Measurements from ENCODE around the gene MAPK12.
A peak's percentile ranks its signal among the peaks of the same experiment; 100 is the strongest.

The MAPK12 gene

DNA sequence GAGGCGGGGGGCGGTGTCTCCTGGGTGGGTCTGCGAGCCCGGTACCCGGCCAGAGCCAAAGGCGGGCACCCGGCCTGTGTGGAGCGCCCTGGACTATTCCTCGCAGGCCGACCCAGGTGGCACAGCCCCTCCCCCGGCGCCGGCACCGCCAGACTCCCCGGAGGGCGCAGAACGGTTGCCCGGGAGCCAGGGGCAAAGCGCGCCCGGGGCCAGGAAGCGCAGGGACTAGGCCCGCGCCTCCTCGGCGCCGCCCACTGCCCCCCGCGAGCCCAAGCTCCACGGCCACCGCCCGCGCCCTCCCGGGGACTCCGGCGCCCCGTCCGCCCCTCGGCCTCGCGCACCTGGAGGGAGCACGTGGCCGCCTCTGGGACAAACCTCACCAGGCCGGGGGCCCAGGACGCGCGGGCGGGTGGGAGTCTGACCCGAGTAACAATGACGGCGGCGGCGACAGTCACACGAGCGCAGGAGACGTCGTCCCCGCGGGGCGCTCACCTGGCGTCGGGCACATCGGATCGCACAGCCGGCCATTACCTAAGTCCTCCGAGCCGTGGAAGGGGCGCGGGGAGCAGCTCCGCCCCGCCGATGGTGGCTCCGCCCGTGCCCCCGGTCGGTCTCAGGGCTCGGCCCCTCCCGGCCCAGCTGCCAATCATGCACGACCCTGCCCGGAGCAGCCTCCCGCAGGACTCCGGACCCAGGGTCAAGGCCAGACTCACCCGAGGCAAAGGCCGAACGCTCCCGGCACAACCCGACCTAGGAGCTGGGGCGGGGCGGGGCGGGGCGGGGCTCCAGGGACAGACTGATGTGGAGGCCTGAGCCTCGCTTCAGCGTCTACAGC, 38.5 kb upstream of the MAPK12 start:
- DNase-seq (ENCODE audit: low read depth): no peak

DNA sequence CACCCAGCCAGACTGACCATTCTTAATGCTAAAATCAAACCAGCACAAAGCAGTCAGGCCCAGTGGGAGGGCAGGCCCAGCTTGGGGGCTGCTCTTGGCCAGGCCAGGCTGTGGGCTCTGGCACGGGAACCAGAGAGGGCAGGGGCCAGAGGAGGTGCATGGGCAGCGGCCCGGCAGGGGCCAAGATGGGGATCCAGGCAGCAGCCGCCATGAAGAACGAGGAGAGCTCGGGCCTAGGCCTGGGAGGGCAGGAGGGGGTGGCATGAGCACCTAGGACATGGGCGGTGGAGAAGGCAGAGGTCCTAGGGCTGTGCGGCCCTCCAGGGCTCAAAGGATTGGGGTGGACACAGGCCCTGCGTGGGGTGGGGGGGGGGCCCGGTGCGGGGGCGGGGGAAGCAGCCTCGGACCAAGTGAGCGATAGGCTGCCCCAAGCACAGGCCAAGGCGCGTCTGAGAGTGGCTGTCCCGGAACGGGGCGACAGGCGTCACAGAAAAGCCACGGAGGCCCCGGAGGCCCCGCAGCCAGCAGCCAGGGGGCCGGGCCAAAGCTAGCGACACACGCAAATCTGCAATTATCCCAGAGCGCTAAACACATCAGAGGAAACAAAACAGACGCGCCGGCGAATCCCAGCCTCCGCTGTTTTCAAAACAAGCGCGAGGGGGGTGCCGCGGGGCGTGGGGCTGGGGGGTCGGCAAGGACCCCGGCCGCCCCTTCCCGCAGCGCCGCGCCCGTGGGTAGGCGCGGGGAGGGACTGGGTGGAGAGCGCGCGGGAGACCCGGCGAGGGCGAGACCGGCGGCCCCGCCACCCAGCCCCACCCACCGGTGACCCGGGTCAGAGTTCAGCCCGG, 37.7 kb upstream of the MAPK12 start:
- DNase-seq (ENCODE audit: low read depth): no peak

- no peak for DNase-seq (ENCODE audit: low read depth)
These were observed 36.8 kb upstream of the MAPK12 start for GRCh38 chr22:50298266-50298637.

GRCh38 chr22:50297510-50298265, 36.2 kb upstream of the MAPK12 start:
- DNase-seq (ENCODE audit: low read depth): no peak

DNA sequence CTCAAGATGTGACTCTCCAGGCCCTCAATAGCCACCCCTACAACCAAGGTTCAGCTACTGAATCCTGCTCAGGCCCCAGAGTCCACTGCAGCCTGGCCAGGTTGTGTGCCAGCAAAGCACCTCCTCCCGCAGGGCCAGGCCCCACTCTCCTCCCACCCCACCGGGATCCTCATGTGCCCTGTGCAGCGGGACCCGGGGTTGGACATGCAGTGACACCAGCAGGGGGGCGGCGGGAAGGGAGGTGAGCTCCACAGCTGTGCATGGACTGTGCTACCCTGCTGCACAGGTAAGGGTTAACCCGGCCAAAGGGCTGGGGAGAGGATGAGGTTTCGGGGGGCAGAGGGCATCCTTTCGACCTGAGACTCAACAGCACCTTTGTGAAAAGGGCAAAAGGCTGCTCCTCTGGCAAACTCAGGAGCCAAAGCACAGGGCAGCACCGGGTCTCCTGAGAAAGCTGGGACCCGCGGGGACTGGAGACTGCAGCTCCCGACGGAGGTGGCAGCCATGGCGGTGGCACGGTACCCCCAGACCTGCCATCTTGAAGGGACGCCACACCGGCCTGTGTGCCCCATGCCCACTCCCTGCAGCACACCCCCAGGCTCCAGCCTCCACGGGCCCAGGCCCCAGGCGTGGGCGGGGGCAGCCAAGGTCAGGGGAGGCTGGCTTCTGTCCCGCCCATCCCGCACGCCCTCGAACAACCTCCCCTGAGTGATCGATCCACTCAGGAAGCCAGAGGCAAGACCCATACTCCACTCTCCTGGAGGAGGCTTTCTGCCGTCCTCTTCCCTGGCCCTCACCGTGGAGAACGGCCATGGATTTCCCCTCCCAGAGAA, 35.4 kb upstream of the MAPK12 start:
- no peak for DNase-seq (ENCODE audit: low read depth)

GRCh38 chr22:50294319-50294656, 32.8 kb upstream of the MAPK12 start:
- DNase-seq (ENCODE audit: low read depth): no peak

- DNase-seq (ENCODE audit: low read depth): peak; percentile 92
These were observed 32.2 kb upstream of the MAPK12 start for GRCh38 chr22:50293441-50294318.

DNA sequence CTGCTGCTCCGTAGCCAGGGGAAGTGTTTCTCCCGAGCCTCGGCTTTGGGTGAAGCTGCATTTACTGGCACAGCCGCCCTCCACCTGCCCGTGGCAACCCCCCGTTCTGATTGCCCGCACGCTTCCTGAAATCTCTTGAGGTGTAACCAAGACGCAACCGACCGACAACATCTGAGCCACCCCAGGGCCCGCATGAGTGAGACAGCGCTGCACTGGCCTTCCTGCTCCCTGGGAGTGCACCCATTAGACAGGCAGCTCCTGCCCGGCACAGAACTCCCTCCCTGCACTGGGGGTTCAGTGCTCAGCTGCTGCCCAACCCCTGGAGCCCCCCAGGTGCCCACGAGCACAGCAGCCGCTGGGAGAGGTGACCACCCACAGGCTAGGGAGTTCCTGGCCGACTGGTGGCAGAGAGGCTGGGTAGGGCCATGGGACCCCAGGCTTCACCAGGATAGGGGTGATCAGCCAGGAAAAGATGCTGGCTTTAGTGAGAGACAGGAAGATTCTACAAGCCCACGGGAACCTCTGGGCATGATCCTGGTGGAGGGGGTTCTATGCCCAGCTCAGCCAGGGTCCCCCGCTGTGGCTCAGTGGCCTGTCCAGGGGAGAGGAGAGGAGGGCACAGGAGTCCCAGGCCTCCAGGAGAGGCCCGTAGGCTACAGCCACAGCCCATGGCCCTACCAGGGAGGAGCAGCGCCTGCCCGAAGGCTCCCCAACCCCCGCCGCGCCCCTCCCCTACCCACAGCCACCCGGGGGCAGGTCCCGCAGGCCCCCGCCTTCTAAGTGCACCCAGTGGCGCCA, 31.4 kb upstream of the MAPK12 start:
- DNase-seq (ENCODE audit: low read depth): no peak

DNA sequence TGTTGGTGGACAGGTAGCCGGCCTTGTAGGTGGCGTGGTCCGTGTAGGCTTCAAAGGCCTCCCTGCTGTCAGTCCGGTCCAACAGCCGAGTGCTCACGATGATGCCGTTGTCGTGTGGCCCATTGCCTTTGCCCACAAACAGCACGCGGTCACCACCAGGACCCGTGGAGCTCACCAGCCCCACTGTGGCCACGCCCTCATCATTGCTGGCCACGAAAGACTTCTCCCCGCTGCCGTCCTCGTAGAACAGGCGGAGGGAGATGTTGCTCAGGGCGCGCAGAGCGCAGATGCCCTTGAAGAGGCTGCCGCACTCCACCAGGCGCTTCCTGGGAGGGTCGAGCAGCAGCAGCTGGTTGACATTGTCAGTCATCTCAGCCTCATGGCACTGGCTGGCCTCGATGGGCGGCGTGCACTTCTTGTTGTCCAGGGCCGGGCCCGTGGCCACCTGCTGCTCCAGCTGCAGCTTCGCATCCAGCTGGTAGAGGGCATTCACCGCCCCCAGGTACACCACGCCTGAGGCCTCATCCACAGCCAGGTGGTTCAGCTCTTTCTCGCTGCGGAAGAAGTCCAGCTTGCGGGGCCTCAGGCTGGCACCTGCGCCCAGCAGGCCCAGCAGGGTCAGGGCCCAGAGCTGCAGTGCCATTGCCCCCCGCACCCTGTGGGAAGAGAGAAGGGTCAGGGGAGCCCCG, 28.6 kb upstream of the MAPK12 start:
- no peak for DNase-seq (ENCODE audit: low read depth)

DNA sequence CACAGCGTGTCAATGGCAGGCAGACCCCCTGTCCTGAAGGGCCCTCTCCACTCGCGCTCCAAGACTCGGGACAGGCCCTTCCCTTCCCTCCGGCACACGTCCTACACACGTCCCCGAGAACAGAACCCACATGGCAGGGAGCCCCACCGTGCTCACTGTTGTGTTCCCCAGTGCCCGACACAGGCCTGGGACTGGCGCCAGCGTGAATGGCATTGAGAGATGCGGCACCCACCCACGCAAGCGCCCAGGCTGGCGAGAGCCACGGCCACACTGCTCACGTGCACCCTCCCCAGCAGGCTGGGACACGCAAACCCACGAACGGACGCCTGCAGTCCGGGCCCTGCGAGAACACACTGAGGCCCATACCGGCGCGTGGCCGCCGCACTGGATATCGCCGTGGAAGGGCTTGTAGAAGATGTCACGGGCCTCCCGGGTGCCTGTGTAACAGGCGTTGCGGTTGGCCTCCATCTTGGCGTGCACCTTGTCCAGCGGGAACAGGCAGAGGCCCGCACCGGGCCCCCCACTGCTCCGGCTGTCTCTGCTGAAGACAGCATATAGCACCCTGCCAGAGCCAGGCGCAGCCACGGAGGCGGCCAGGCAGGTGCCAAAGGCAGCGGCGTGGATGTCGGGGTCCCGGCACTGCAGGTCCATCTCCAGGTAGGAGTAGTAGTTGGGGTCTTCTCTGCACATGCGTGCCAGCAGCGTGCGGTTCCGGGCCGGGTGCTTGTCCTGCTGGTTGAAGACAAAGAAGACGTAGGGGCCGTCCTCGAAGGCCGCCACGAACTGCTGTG, 27.9 kb upstream of the MAPK12 start:
- DNase-seq (ENCODE audit: low read depth): no peak

DNA sequence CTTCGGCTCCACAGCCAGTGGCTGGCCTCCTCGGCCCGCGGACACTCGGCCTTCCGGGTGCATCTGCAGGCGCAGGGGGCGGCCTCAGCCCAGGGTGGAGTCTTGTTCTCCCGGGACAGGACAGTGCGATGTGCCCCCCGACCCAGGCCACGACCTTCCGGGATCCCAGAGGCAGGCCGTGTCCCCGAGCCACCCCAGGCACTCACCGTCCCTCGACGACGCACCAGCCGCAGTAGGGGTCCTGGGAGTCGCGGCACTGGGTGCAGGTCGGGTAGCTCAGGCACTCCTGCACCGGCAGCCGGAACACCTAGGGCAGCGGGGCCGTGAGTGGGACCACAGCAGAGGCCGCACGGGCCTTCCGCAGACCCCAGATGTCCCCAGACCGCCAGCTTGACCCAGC, 26.2 kb upstream of the MAPK12 start:
- DNase-seq (ENCODE audit: low read depth): no peak

DNA sequence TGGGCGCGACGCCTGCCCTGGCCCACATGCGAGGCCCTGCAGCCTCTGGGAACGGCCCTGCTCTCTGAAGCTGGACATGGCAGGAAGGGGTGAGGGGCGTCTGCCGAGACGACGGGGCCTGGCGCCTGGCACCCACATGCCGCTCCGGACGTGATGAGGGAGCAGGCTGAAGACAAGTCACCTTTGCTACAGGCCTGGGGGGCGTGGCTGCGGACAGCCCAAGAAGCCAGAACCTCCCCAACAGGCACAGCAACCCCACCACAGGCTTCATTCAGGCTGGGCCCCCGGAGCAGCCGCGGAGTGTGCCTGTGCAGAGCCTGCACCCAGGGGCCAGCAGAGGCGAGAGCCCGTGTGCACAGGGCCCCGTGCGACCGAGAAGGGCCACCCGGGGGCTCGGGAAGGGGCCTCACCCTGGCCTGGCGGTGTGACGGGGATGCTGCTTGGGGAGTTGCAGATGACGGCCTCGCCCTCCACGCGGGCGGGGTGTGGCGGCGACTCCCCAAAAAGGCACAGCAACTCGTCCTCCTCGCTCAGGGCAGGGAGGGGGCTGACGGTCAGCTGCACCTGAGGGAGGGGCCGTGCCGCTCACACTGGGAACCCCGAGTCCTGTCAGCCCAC, 25.3 kb upstream of the MAPK12 start:
- DNase-seq (ENCODE audit: low read depth): no peak

DNA sequence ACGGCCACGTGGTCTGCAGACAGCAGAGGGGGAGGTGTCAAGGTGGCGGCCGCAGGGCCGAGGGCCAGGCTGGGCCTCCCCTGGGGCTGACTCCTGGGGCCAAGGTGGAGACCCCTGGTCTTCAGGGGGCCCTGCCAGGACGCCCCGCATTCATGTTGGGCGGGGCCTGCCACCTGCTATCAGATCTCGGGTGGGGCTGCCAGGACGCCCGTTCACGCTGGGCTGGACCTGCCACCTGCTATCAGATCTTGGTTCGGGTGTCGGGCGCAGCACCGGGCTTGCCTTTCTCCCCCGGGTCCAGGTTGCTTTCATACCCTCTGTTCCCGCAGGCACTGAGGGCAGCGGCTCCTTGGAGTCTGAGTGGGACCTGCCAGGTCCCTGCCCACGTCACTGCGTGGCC, 24.8 kb upstream of the MAPK12 start:
- no peak for DNase-seq (ENCODE audit: low read depth)

GRCh38 chr22:50285568-50286229, 24.2 kb upstream of the MAPK12 start:
- DNase-seq (ENCODE audit: low read depth): no peak

- DNase-seq (ENCODE audit: low read depth): no peak
These were observed 23.0 kb upstream of the MAPK12 start for GRCh38 chr22:50284479-50284878.

DNA sequence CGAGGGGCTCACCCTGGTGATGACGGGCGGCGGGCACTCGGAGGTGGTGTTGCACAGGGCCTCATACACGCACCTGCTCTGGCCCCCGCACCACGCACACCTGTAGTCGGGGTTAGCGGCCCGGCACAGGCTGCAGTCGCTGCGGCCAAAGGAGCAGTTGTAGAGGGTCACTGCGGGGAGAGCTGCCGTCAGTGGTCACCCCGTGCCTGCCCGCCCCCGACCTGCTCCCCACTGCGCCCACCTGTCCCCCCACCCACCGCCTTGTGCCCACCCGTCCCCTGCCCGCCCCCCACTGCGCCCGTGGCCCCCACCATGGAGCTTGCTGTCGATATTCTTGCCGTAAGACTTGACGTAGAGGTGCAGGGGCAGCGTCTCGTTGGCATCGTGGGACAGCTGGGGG, 22.3 kb upstream of the MAPK12 start:
- no peak for DNase-seq (ENCODE audit: low read depth)

DNA sequence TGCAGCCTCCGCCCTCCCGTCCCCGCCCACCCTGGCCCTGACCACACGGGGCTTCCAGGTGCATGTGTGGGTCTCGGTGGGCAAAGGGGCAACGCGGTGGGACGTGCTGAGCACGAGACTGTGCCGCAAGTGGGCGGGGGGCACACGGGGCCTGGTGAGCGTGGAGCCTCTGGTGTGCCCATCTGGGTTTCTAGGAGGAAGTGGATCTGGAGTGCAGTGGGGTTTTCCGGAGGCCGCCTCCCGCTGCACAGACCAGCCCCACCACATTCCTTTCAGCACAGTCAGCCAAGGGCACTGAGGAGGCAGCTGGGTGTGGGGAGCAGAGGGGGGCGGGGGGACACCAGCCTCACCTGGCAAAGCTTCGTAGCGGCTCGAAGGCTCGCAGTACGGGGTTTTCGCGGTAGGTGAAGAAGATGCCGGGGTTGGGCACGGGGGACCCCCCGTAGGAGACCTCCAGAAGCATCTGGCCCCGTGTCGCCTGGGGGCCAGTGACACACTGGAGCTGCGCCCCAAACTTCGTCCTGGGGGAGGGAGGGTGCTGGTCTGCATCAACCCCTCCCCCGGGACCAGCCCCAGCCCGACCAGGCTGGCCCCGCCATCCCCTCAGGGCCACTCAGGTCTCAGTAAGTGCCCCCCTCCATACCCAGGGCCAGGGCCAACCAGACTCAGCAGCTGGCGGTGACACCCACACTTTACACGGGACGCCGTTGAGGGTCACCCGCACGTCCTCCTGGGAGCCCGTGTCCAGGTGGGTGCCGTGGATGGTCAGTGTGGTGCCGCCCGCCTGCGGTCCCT, 21.1 kb upstream of the MAPK12 start:
- peak; percentile 88 for DNase-seq (ENCODE audit: low read depth)

Measured in EH (cell line).